ENCODE measurements around the gene ATE1. TPM values are rescaled to one million over a fixed set of nuclear protein-coding genes. Genes with fewer than 3 reads are reported as not detected.

The ATE1 gene
- total and polyA plus RNA-seq, 2 experiments from 2014 or later, result 17.4 to 24.5 TPM

- H3K9me3 Mint-ChIP-seq, result no peaks in the 10 kb centered on the region
- no peak for DNase-seq (ENCODE audit: low spot score)
- H3K4me1 ChIP-seq (ENCODE audit: insufficient read depth), result no peaks in the 10 kb centered on the region
- H3F3A ChIP-seq (replicated peaks; ENCODE audit: low read depth), result no peaks in the 10 kb centered on the region
- no peak overlapping the region for H3K4me2 ChIP-seq
- H3K4me1 Mint-ChIP-seq, result peaks cover 3% of the 10 kb centered on the region; the same call in 2 of the 3 replicates
- no peaks in the 10 kb centered on the region for H3K36me3 ChIP-seq (ENCODE audit: insufficient read depth)
- H3K4me3 Mint-ChIP-seq, result no peak overlapping the region
- H3K27me3 ChIP-seq (ENCODE audit: insufficient read depth), result no peaks in the 10 kb centered on the region
- no peak overlapping the region for H2AFZ ChIP-seq
- H3K79me2 ChIP-seq (replicated peaks; ENCODE audit: insufficient read depth), result no peaks in the 10 kb centered on the region
- H3K9me2 ChIP-seq (ENCODE audit: insufficient read depth), result no peaks in the 10 kb centered on the region
- peak overlapping the region; percentile 7; the same call in 1 of the 2 replicates for H3K27ac ChIP-seq (ENCODE audit: low read depth)
- no peak overlapping the region for H3K4me3 ChIP-seq
- H3K36me3 Mint-ChIP-seq (ENCODE audit: low read depth), result peaks cover 13% of the 10 kb centered on the region; the same call in 2 of the 3 replicates
- TF ChIP-seq ZNF114 (CRISPR knock-in tag; IDR thresholded peaks at IDR 0.05) (no peak), POLR2AphosphoS5 (IDR thresholded peaks at IDR 0.05; ENCODE audit: low read depth) (no peak), ZNF462 (CRISPR knock-in tag; IDR thresholded peaks at IDR 0.05) (no peak), JUNB (IDR thresholded peaks at IDR 0.05; ENCODE audit: unreplicated experiment) (no peak)
- peaks cover 2% of the 10 kb centered on the region for H3K27me3 Mint-ChIP-seq (ENCODE audit: insufficient read depth, low read depth, poor library complexity)
- H4K20me1 ChIP-seq (replicated peaks; ENCODE audit: insufficient read depth), result no peaks in the 10 kb centered on the region
- ATAC-seq, result no peak
- no peak overlapping the region for H3K27ac Mint-ChIP-seq
Observed at GRCh38 chr10:121834757-121835156, 93.1 kb downstream of the ATE1 start.

- 0 out of 2 replicates have a peak overlapping the region, but pooled peaks have one; percentile 17 for H3K27ac Mint-ChIP-seq
- H3K4me1 Mint-ChIP-seq, result peaks cover 2% of the 10 kb centered on the region; the same call in 2 of the 3 replicates
- Histone ChIP-seq H3K36me3 (ENCODE audit: insufficient read depth) (no peaks in the 10 kb centered on the region), H3K27me3 (ENCODE audit: insufficient read depth) (no peaks in the 10 kb centered on the region), H4K20me1 (replicated peaks; ENCODE audit: insufficient read depth) (no peaks in the 10 kb centered on the region), H3K4me3 (no peak overlapping the region), H3K27ac (ENCODE audit: low read depth) (no peak overlapping the region), H3K4me1 (ENCODE audit: insufficient read depth) (no peaks in the 10 kb centered on the region), H3K4me2 (no peak overlapping the region), H2AFZ (no peak overlapping the region), H3K79me2 (replicated peaks; ENCODE audit: insufficient read depth) (no peaks in the 10 kb centered on the region), H3K9me2 (ENCODE audit: insufficient read depth) (no peaks in the 10 kb centered on the region), H3F3A (replicated peaks; ENCODE audit: low read depth) (no peaks in the 10 kb centered on the region)
- H3K27me3 Mint-ChIP-seq (ENCODE audit: insufficient read depth, low read depth, poor library complexity), result peaks cover 2% of the 10 kb centered on the region
- ATAC-seq, result no peak
- TF ChIP-seq CREB1 (CRISPR knock-in tag; IDR thresholded peaks at IDR 0.05; ENCODE audit: low read depth) (no peak), EZH2 (IDR thresholded peaks at IDR 0.05; ENCODE audit: low read depth, unreplicated experiment) (no peak), POLR2AphosphoS5 (IDR thresholded peaks at IDR 0.05; ENCODE audit: low read depth) (no peak), STAT1 (IDR thresholded peaks at IDR 0.05; ENCODE audit: unreplicated experiment) (no peak), CTCF (conservative IDR thresholded peaks at IDR 0.05; ENCODE audit: low read depth in 2 of 2) (no peak)
- TF ChIP-seq, protein P1, sequence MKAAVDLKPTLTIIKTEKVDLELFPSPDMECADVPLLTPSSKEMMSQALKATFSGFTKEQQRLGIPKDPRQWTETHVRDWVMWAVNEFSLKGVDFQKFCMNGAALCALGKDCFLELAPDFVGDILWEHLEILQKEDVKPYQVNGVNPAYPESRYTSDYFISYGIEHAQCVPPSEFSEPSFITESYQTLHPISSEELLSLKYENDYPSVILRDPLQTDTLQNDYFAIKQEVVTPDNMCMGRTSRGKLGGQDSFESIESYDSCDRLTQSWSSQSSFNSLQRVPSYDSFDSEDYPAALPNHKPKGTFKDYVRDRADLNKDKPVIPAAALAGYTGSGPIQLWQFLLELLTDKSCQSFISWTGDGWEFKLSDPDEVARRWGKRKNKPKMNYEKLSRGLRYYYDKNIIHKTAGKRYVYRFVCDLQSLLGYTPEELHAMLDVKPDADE (IDR thresholded peaks at IDR 0.05), result no peak
- no peaks in the 10 kb centered on the region for H3K9me3 Mint-ChIP-seq
- H3K36me3 Mint-ChIP-seq (ENCODE audit: low read depth), result peaks cover 14% of the 10 kb centered on the region; the same call in 2 of the 3 replicates
- H3K4me3 Mint-ChIP-seq, result no peak overlapping the region
- DNase-seq (ENCODE audit: low spot score), result no peak
Observed at GRCh38 chr10:121833387-121833786, 94.4 kb downstream of the ATE1 start.

Measured in GM23338 (cell line).